Measurements from ENCODE around the gene DCTN4.

DNA sequence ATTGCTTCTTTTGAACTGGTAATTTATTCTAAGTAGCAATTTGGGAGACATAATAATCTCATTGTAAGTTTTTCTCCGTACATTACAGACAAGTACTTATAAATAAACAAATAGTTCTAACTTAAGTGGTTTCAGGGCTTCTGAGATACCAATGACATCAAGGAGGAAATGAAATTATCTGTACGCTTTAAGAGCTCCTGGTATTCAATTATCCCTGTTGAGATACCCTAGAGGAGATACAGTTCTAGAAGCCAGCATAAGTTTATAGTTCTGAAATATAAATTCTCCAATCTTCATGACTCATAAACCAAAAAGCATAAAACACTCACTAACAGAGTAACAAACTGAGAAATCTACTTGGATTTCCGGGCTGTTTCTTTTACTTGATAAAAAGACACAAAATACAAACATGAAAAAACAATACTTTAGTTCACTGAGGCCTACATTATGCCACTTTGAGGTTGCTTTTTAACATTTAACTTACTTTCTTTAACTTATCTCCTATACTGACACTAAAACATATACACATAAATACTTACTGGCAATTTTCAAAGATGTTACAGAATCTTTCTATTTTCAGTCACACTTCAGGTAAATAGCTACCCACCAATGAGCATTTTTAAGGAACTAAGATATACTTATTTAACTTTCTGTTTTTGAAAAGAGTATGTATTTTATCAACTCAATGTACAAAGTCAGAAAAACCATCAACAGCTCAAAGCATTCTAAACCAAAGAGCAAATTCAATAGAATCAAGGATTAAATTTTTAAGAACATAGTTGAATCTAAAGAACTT lies 7.5 kb downstream of the DCTN4 start:
- TF ChIP-seq POLR2A (IDR thresholded peaks at IDR 0.05), result no peak
- no peak for TF ChIP-seq CTCF (IDR thresholded peaks at IDR 0.05)
